ENCODE data around the gene EBF3. TPM values are rescaled to one million over a fixed set of nuclear protein-coding genes. Genes with fewer than 3 reads are reported as not detected.

Gene EBF3
- polyA plus RNA-seq, 4 donors: 1.4 to 1.9 TPM; not detected in 2

DNA sequence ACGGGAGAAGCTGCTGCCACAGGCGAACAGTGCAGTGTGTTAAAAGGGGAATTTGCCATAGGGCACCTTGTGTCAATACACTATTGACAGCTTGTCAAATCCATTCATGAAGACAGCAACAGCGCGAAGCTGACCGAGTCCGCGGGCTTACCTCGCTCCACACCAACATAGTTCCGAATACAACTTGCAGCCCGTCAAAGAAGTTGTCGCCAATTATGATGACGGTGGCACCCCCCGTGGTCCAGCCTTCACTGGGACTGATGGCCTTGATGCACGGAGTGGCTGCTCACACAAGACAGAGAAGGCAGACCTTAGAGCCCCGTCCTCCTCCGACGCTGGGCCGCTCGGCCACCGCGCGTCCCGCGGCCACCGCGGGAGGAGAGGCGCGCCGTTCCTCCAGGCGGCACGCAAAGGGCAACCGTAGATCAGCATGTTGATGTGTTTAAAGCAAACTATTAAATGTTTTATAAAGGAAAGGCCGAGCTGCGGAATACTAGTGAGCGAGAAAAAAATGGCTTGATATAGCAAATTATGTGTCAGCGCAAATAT, 96.4 kb downstream of the EBF3 start:
- Histone ChIP-seq H3K4me1 (ENCODE audit: control insufficient read depth in 3 of 3, insufficient read depth in 2 of 3, low read depth in 1 of 3, low read length in 2 of 3) (no peaks in the 10 kb centered on the region), H3K9me3 (ENCODE audit: control insufficient read depth in 2 of 2, insufficient read depth in 1 of 2, low read depth in 1 of 2, low read length in 1 of 2) (no peaks in the 10 kb centered on the region), H3K36me3 (ENCODE audit: control insufficient read depth in 3 of 3, insufficient read depth in 2 of 3, low read depth in 1 of 3, low read length in 3 of 3) (no peaks in the 10 kb centered on the region), H3K4me3 (ENCODE audit: low read depth in 1 of 3, low read length in 3 of 3) (no peak overlapping the region), H3K27ac (ENCODE audit: low read depth in 1 of 3, low read length in 2 of 3) (no peak overlapping the region), H3K27me3 (ENCODE audit: control insufficient read depth in 3 of 3, insufficient read depth in 3 of 3, low read length in 3 of 3) (peaks cover 0 to 4% (median 0%) of the 10 kb centered on the region in 3 donors)
- 95 to 97% (median 95%) methylated on average over 36 of the region's 36 CpGs for WGBS, 3 donors
- no peak for FAIRE-seq
- no peak for DNase-seq

GRCh38 chr10:129866894-129867293, 97.2 kb downstream of the EBF3 start:
- Histone ChIP-seq H3K27me3 (ENCODE audit: control insufficient read depth in 3 of 3, insufficient read depth in 3 of 3, low read length in 3 of 3) (peaks cover 0 to 5% (median 0%) of the 10 kb centered on the region in 3 donors), H3K9me3 (ENCODE audit: control insufficient read depth in 2 of 2, insufficient read depth in 1 of 2, low read depth in 1 of 2, low read length in 1 of 2) (no peaks in the 10 kb centered on the region), H3K36me3 (ENCODE audit: control insufficient read depth in 3 of 3, insufficient read depth in 2 of 3, low read depth in 1 of 3, low read length in 3 of 3) (no peaks in the 10 kb centered on the region), H3K27ac (ENCODE audit: low read depth in 1 of 3, low read length in 2 of 3) (no peak overlapping the region), H3K4me3 (ENCODE audit: low read depth in 1 of 3, low read length in 3 of 3) (no peak overlapping the region), H3K4me1 (ENCODE audit: control insufficient read depth in 3 of 3, insufficient read depth in 2 of 3, low read depth in 1 of 3, low read length in 2 of 3) (no peaks in the 10 kb centered on the region)
- WGBS, 3 donors: 87 to 93% (median 89%) methylated on average over 16 of the region's 16 CpGs
- DNase-seq: no peak
- no peak for FAIRE-seq

DNA sequence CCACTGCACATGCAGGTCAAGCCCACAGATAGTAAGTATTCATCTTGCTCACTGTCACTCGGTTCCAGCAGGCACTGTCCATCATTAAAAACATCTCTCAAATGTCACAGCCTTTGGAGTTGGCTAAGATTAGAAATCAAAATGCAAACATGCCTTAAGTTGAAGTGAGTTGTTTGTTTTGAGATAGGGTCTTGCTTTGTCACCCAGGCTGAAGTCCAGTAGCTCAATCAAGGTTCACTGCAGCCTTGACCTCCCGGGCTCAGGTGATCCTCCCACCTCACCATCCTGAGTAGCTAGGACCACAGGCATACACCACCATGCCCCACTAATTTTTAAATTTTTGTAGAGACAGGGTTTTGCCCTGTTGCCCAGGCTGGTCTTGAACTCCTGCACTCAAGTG, 98.1 kb downstream of the EBF3 start:
- no peaks in the 10 kb centered on the region for H3K36me3 ChIP-seq (ENCODE audit: control insufficient read depth in 3 of 3, insufficient read depth in 2 of 3, low read depth in 1 of 3, low read length in 3 of 3)
- peaks cover 0 to 8% (median 0%) of the 10 kb centered on the region in 3 donors for H3K27me3 ChIP-seq (ENCODE audit: control insufficient read depth in 3 of 3, insufficient read depth in 3 of 3, low read length in 3 of 3)
- no peak overlapping the region for H3K27ac ChIP-seq (ENCODE audit: low read depth in 1 of 3, low read length in 2 of 3)
- H3K9me3 ChIP-seq (ENCODE audit: control insufficient read depth in 2 of 2, insufficient read depth in 1 of 2, low read depth in 1 of 2, low read length in 1 of 2): no peaks in the 10 kb centered on the region
- DNase-seq (no peak), FAIRE-seq (no peak)
- WGBS, 3 donors: 28 to 73% (median 48%) methylated on average over 2 of the region's 2 CpGs
- H3K4me3 ChIP-seq (ENCODE audit: low read depth in 1 of 3, low read length in 3 of 3): no peak overlapping the region
- no peaks in the 10 kb centered on the region for H3K4me1 ChIP-seq (ENCODE audit: control insufficient read depth in 3 of 3, insufficient read depth in 2 of 3, low read depth in 1 of 3, low read length in 2 of 3)

DNA sequence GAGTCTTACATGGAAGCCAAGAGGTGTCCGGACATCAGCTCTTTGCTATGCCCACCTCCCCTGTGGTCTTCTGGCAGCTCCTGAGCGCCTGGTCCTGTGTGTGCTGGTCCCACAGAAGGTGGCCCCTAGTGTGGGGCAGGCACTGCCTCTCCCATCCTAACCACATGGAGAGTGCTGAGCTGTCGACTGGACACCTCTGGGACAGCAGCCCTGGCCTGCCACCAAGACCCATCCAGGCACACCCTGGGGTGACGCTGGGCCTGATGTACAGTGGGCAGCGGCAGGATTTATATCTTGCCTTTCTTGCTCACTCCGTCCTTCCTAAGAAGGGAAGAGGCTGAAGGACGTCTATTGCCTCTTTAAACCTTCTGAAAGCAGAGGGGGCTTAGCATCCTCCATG, 98.7 kb downstream of the EBF3 start:
- 79 to 92% (median 83%) methylated on average over 7 of the region's 7 CpGs for WGBS, 3 donors
- Histone ChIP-seq H3K4me1 (ENCODE audit: control insufficient read depth in 3 of 3, insufficient read depth in 2 of 3, low read depth in 1 of 3, low read length in 2 of 3) (no peaks in the 10 kb centered on the region), H3K27me3 (ENCODE audit: control insufficient read depth in 3 of 3, insufficient read depth in 3 of 3, low read length in 3 of 3) (peaks cover 0 to 3% (median 0%) of the 10 kb centered on the region in 3 donors), H3K27ac (ENCODE audit: low read depth in 1 of 3, low read length in 2 of 3) (no peak overlapping the region), H3K4me3 (ENCODE audit: low read depth in 1 of 3, low read length in 3 of 3) (no peak overlapping the region), H3K36me3 (ENCODE audit: control insufficient read depth in 3 of 3, insufficient read depth in 2 of 3, low read depth in 1 of 3, low read length in 3 of 3) (no peaks in the 10 kb centered on the region), H3K9me3 (ENCODE audit: control insufficient read depth in 2 of 2, insufficient read depth in 1 of 2, low read depth in 1 of 2, low read length in 1 of 2) (no peaks in the 10 kb centered on the region)
- FAIRE-seq (no peak), DNase-seq (no peak)

- DNase-seq: no peak
- H3K27ac ChIP-seq (ENCODE audit: low read depth in 1 of 3, low read length in 2 of 3): no peak overlapping the region
- H3K9me3 ChIP-seq (ENCODE audit: control insufficient read depth in 2 of 2, insufficient read depth in 1 of 2, low read depth in 1 of 2, low read length in 1 of 2): no peaks in the 10 kb centered on the region
- WGBS, 3 donors: 72 to 81% (median 78%) methylated on average over 9 of the region's 9 CpGs
- no peak for FAIRE-seq
- no peak overlapping the region for H3K4me3 ChIP-seq (ENCODE audit: low read depth in 1 of 3, low read length in 3 of 3)
- no peaks in the 10 kb centered on the region for H3K36me3 ChIP-seq (ENCODE audit: control insufficient read depth in 3 of 3, insufficient read depth in 2 of 3, low read depth in 1 of 3, low read length in 3 of 3)
- peaks cover 0 to 3% (median 0%) of the 10 kb centered on the region in 3 donors for H3K27me3 ChIP-seq (ENCODE audit: control insufficient read depth in 3 of 3, insufficient read depth in 3 of 3, low read length in 3 of 3)
- H3K4me1 ChIP-seq (ENCODE audit: control insufficient read depth in 3 of 3, insufficient read depth in 2 of 3, low read depth in 1 of 3, low read length in 2 of 3): no peaks in the 10 kb centered on the region
Measured at GRCh38 chr10:129864601-129865126, 99.4 kb downstream of the EBF3 start.

GRCh38 chr10:129864082-129864481, 100.0 kb downstream of the EBF3 start:
- peaks cover 0 to 3% (median 0%) of the 10 kb centered on the region in 3 donors for H3K27me3 ChIP-seq (ENCODE audit: control insufficient read depth in 3 of 3, insufficient read depth in 3 of 3, low read length in 3 of 3)
- H3K36me3 ChIP-seq (ENCODE audit: control insufficient read depth in 3 of 3, insufficient read depth in 2 of 3, low read depth in 1 of 3, low read length in 3 of 3): no peaks in the 10 kb centered on the region
- FAIRE-seq: no peak
- no peaks in the 10 kb centered on the region for H3K4me1 ChIP-seq (ENCODE audit: control insufficient read depth in 3 of 3, insufficient read depth in 2 of 3, low read depth in 1 of 3, low read length in 2 of 3)
- H3K4me3 ChIP-seq (ENCODE audit: low read depth in 1 of 3, low read length in 3 of 3): no peak overlapping the region
- no peak overlapping the region for H3K27ac ChIP-seq (ENCODE audit: low read depth in 1 of 3, low read length in 2 of 3)
- no peaks in the 10 kb centered on the region for H3K9me3 ChIP-seq (ENCODE audit: control insufficient read depth in 2 of 2, insufficient read depth in 1 of 2, low read depth in 1 of 2, low read length in 1 of 2)
- DNase-seq: no peak
- WGBS, 3 donors: 85 to 92% (median 87%) methylated on average over 4 of the region's 4 CpGs

GRCh38 chr10:129863201-129863663, 100.8 kb downstream of the EBF3 start:
- Histone ChIP-seq H3K4me3 (ENCODE audit: low read depth in 1 of 3, low read length in 3 of 3) (no peak overlapping the region), H3K9me3 (ENCODE audit: control insufficient read depth in 2 of 2, insufficient read depth in 1 of 2, low read depth in 1 of 2, low read length in 1 of 2) (no peaks in the 10 kb centered on the region), H3K27ac (ENCODE audit: low read depth in 1 of 3, low read length in 2 of 3) (no peak overlapping the region), H3K36me3 (ENCODE audit: control insufficient read depth in 3 of 3, insufficient read depth in 2 of 3, low read depth in 1 of 3, low read length in 3 of 3) (no peaks in the 10 kb centered on the region), H3K4me1 (ENCODE audit: control insufficient read depth in 3 of 3, insufficient read depth in 2 of 3, low read depth in 1 of 3, low read length in 2 of 3) (no peaks in the 10 kb centered on the region), H3K27me3 (ENCODE audit: control insufficient read depth in 3 of 3, insufficient read depth in 3 of 3, low read length in 3 of 3) (peaks cover 0 to 3% (median 0%) of the 10 kb centered on the region in 3 donors)
- no peak for FAIRE-seq
- peak in 1 of 2 donors; percentile 6 for DNase-seq
- 33 to 49% (median 34%) methylated on average over 15 of the region's 15 CpGs for WGBS, 3 donors

DNA sequence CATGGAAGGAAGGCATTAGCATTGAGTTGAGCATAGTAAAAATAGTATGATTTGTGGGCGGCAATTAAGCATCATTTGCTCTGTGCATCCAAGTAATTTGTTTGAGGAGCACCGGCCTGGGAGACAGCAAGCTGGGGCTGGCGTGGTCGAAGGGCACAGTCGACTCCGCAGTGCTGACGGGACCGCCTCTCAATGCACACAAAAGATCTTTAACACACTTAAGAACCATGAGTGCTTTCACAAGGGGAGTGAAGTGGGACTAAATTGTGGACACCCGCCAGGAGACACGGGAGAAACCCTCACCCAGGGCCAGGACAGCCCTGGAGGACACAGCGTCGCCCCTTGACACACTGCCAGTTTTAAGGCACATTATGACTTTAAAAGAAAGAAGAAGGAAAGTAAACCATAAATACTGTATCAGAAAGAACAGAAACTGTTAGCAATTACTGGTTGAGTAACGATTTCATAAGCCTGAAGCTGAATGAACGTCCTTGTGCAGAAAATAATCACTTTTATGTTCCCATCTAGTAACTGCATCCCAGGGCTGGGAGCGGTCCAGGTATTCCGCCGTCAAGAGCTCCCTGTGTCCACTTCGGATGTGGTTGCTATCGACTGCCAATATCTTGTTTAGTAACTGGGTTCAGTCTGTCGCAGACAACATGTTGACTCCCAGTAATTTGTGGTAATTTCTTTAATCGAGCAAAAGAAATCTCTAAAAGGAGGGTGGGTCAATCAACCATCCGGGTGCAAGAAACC, 102.1 kb downstream of the EBF3 start:
- DNase-seq: no peak
- no peaks in the 10 kb centered on the region for H3K36me3 ChIP-seq (ENCODE audit: control insufficient read depth in 3 of 3, insufficient read depth in 2 of 3, low read depth in 1 of 3, low read length in 3 of 3)
- 64 to 81% (median 78%) methylated on average over 22 of the region's 22 CpGs for WGBS, 3 donors
- H3K4me1 ChIP-seq (ENCODE audit: control insufficient read depth in 3 of 3, insufficient read depth in 2 of 3, low read depth in 1 of 3, low read length in 2 of 3): no peaks in the 10 kb centered on the region
- no peaks in the 10 kb centered on the region for H3K9me3 ChIP-seq (ENCODE audit: control insufficient read depth in 2 of 2, insufficient read depth in 1 of 2, low read depth in 1 of 2, low read length in 1 of 2)
- H3K27ac ChIP-seq (ENCODE audit: low read depth in 1 of 3, low read length in 2 of 3): no peak overlapping the region
- FAIRE-seq: no peak
- H3K27me3 ChIP-seq (ENCODE audit: control insufficient read depth in 3 of 3, insufficient read depth in 3 of 3, low read length in 3 of 3): peaks cover 0 to 3% (median 0%) of the 10 kb centered on the region in 3 donors
- no peak overlapping the region for H3K4me3 ChIP-seq (ENCODE audit: low read depth in 1 of 3, low read length in 3 of 3)
